ENCODE measurements around the gene FSHB.

The FSHB gene

DNA sequence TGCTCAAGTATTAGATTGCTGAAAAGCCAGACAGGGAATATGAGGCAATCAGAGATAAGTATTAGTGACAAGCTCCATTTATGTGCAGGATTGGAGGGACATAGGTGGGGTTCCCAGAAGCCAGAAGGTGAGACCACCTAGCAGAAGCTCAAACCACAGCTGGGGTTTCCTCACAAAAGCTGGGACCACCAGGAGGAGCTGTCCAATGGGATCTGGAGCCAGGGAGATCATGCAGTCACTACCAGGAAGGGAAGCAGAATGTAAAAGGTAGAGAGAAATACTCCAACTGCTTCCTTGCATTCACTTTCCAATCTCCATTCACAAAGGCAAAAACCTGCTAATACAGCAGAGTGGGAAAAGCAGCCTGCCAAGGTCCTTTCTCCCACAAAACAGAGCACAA lies 5.2 kb upstream of the FSHB start:
- Histone ChIP-seq H3K27ac (ENCODE audit: low read depth, low read length) (no peak overlapping the region), H3K36me3 (ENCODE audit: insufficient read depth, low read length) (no peaks in the 10 kb centered on the region), H3K79me2 (ENCODE audit: control insufficient read depth, insufficient read depth, low read length, unreplicated experiment) (no peaks in the 10 kb centered on the region), H3K4me3 (ENCODE audit: low read depth, low read length) (no peak overlapping the region), H2AFZ (ENCODE audit: low read length, unreplicated experiment) (no peak overlapping the region), H3K4me1 (ENCODE audit: control insufficient read depth, insufficient read depth, low read length, unreplicated experiment) (no peaks in the 10 kb centered on the region), H3K27me3 (ENCODE audit: insufficient read depth, low read length) (peaks cover 26% of the 10 kb centered on the region)

DNA sequence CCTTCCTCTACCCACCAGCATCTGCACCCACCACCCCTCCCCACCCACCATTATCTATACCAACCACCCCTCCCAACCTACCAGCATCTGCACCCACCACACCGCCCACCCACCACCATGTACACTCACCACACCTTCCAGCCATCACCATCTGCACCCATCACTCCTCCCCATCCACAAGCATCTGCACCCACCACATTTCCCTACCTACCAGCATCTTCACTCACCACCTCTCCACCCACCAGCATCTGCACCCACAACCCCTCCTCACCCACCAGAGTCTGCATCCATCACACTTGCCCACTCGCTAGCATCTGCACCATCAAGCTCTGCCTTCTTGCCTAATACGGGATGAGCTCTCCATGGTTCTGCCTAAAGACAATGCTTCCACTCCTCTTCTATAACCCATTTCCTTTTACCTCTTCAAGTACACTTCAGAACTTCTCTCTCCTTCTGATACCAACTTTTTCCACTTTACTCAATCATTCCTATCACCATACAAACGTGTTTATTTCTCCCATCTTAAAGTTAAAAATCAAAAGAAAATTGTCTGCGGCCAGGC lies 2.4 kb upstream of the FSHB start:
- H3K27ac ChIP-seq (ENCODE audit: low read depth, low read length): no peak overlapping the region
- no peaks in the 10 kb centered on the region for H3K36me3 ChIP-seq (ENCODE audit: insufficient read depth, low read length)
- no peak overlapping the region for H3K4me3 ChIP-seq (ENCODE audit: low read depth, low read length)
- peaks cover 1% of the 10 kb centered on the region; the same call in 1 of the 2 replicates for H3K27me3 ChIP-seq (ENCODE audit: insufficient read depth, low read length)
- no peaks in the 10 kb centered on the region for H3K4me1 ChIP-seq (ENCODE audit: control insufficient read depth, insufficient read depth, low read length, unreplicated experiment)
- no peak overlapping the region for H2AFZ ChIP-seq (ENCODE audit: low read length, unreplicated experiment)
- H3K79me2 ChIP-seq (ENCODE audit: control insufficient read depth, insufficient read depth, low read length, unreplicated experiment): no peaks in the 10 kb centered on the region

GRCh38 chr11:30239025-30239424 lies 8.2 kb downstream of the FSHB start:
- peaks cover 7% of the 10 kb centered on the region for H3K4me1 ChIP-seq (ENCODE audit: control insufficient read depth, insufficient read depth, low read length, unreplicated experiment)
- no peak overlapping the region for H2AFZ ChIP-seq (ENCODE audit: low read length, unreplicated experiment)
- H3K4me3 ChIP-seq (ENCODE audit: low read depth, low read length): no peak overlapping the region
- H3K27me3 ChIP-seq (ENCODE audit: insufficient read depth, low read length): no peaks in the 10 kb centered on the region
- no peaks in the 10 kb centered on the region for H3K36me3 ChIP-seq (ENCODE audit: insufficient read depth, low read length)
- H3K79me2 ChIP-seq (ENCODE audit: control insufficient read depth, insufficient read depth, low read length, unreplicated experiment): no peaks in the 10 kb centered on the region
- no peak overlapping the region for H3K27ac ChIP-seq (ENCODE audit: low read depth, low read length)

DNA sequence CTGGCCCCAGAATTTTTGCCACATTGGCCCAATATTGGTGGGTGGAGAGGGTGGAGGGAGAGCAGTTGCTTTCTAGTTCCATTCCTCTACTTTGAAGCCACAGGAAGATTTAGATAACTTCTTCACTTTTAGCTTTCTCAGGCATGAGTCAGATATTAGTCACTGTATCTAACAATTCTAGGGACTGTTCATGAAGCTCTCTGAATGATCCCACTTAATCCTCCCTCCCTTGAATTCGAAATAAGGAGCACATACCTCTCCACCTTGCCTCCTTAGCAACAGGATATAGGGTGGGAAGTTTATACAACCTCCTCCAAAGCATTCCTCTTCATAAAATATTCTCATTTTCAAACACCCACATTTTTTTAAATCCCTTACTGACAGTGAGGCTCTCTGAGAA lies 13.5 kb downstream of the FSHB start:
- Histone ChIP-seq H3K4me3 (ENCODE audit: low read depth, low read length) (peak overlapping the region; percentile 27; the same call in 1 of the 2 replicates), H2AFZ (ENCODE audit: low read length, unreplicated experiment) (no peak overlapping the region), H3K4me1 (ENCODE audit: control insufficient read depth, insufficient read depth, low read length, unreplicated experiment) (peaks cover 22% of the 10 kb centered on the region), H3K27ac (ENCODE audit: low read depth, low read length) (peak overlapping the region; percentile 46), H3K79me2 (ENCODE audit: control insufficient read depth, insufficient read depth, low read length, unreplicated experiment) (no peaks in the 10 kb centered on the region), H3K36me3 (ENCODE audit: insufficient read depth, low read length) (no peaks in the 10 kb centered on the region), H3K27me3 (ENCODE audit: insufficient read depth, low read length) (no peaks in the 10 kb centered on the region)

- Histone ChIP-seq H3K4me1 (ENCODE audit: control insufficient read depth, insufficient read depth, low read length, unreplicated experiment) (peaks cover 22% of the 10 kb centered on the region), H3K36me3 (ENCODE audit: insufficient read depth, low read length) (no peaks in the 10 kb centered on the region), H2AFZ (ENCODE audit: low read length, unreplicated experiment) (no peak overlapping the region), H3K79me2 (ENCODE audit: control insufficient read depth, insufficient read depth, low read length, unreplicated experiment) (no peaks in the 10 kb centered on the region), H3K27me3 (ENCODE audit: insufficient read depth, low read length) (no peaks in the 10 kb centered on the region), H3K4me3 (ENCODE audit: low read depth, low read length) (no peak overlapping the region), H3K27ac (ENCODE audit: low read depth, low read length) (no peak overlapping the region)
Measured at GRCh38 chr11:30245621-30246020, 14.8 kb downstream of the FSHB start.

DNA sequence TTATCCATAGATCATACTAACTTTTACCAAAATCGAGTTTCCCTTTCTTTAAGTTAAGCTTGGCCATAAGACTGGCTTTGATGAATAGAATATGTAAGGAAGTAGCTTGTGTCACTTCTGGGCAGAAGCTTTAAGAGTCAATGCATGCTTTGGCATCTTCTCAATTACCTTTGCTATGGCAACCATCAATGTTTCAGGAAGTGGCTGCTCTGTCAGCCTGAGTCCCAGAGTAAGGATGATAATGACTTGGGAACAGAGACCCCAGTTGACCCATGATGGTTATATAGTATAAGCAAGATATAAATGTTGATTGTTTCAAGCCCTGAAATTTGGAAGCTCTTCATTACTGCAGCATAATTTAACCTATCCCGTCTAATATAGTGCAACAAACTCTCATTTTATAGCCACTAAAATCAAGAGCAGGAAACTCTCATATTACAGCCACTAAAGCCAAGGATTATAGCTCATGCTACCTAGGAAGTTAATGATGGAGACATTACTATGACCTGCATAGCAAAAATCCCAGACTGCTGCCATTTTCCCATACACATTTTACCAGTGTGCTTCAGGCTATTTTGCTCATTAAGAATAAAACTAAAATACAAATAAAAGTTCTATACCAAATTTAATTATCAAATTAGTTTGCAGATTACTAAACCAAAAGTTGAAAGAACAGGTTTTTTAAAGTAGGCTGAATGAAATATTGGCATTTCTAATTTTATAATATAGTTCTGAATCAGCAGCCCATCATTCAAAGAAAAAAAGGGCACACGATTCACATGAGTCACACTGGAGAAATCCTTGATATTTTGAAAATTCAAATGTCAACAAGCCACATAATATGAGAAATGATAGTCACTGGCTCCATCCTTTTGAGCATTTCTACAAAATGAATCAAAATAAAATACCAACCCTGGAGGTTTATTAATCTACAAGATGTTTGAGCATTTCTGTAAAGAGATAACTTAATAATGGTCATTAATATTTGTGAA lies 23.8 kb downstream of the FSHB start:
- H2AFZ ChIP-seq (ENCODE audit: low read length, unreplicated experiment): peak overlapping the region; percentile 90
- H3K27me3 ChIP-seq (ENCODE audit: insufficient read depth, low read length): no peaks in the 10 kb centered on the region
- H3K4me3 ChIP-seq (ENCODE audit: low read depth, low read length): no peak overlapping the region
- peak overlapping the region; percentile 72 for H3K27ac ChIP-seq (ENCODE audit: low read depth, low read length)
- H3K79me2 ChIP-seq (ENCODE audit: control insufficient read depth, insufficient read depth, low read length, unreplicated experiment): no peaks in the 10 kb centered on the region
- peaks cover 26% of the 10 kb centered on the region for H3K4me1 ChIP-seq (ENCODE audit: control insufficient read depth, insufficient read depth, low read length, unreplicated experiment)
- H3K36me3 ChIP-seq (ENCODE audit: insufficient read depth, low read length): no peaks in the 10 kb centered on the region

DNA sequence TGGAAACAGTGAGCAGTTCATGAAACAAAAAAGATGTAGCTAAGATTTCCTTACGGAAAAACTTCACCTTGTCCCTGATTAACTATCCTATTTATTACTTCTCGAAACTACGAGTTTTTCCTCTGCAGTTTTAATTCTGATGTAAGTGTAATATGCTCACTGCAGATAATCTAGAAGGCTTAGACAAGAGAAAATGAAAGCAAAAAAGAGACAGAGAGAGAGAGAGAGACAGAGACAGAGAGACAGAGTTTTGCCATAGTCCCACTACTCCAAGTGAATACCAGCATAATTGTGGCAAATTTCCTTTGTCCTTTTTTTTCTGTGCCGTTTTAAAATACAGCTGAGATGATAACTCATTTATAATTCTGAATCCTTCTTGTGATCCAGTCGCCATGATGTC lies 24.8 kb downstream of the FSHB start:
- no peaks in the 10 kb centered on the region for H3K79me2 ChIP-seq (ENCODE audit: control insufficient read depth, insufficient read depth, low read length, unreplicated experiment)
- peaks cover 26% of the 10 kb centered on the region for H3K4me1 ChIP-seq (ENCODE audit: control insufficient read depth, insufficient read depth, low read length, unreplicated experiment)
- H3K4me3 ChIP-seq (ENCODE audit: low read depth, low read length): peak overlapping the region; percentile 65
- H3K27ac ChIP-seq (ENCODE audit: low read depth, low read length): peak overlapping the region; percentile 72
- peak overlapping the region; percentile 90 for H2AFZ ChIP-seq (ENCODE audit: low read length, unreplicated experiment)
- no peaks in the 10 kb centered on the region for H3K27me3 ChIP-seq (ENCODE audit: insufficient read depth, low read length)
- H3K36me3 ChIP-seq (ENCODE audit: insufficient read depth, low read length): no peaks in the 10 kb centered on the region

DNA sequence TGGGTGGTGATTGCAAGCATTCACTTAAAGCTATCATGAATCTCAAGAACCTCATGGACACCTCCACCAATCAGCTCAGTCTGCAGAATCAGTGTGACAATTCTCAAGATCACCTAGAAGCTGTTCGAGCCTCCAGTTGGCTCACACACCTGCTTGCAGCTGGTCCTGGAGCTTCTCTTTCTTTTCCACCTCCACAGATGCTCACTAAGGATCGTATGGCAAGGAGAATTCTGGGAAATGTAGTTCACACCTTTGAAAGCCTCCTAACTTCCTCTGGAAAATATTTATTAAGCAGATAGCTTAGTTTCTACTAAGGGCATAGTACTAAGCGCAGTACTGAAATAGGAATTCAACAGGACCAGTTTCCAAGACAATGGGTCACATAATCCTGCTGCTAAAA lies 26.2 kb downstream of the FSHB start:
- Histone ChIP-seq H3K4me1 (ENCODE audit: control insufficient read depth, insufficient read depth, low read length, unreplicated experiment) (peaks cover 26% of the 10 kb centered on the region), H3K4me3 (ENCODE audit: low read depth, low read length) (no peak overlapping the region), H3K79me2 (ENCODE audit: control insufficient read depth, insufficient read depth, low read length, unreplicated experiment) (no peaks in the 10 kb centered on the region), H3K36me3 (ENCODE audit: insufficient read depth, low read length) (no peaks in the 10 kb centered on the region), H2AFZ (ENCODE audit: low read length, unreplicated experiment) (no peak overlapping the region), H3K27ac (ENCODE audit: low read depth, low read length) (no peak overlapping the region), H3K27me3 (ENCODE audit: insufficient read depth, low read length) (no peaks in the 10 kb centered on the region)

GRCh38 chr11:30258679-30259078 lies 27.9 kb downstream of the FSHB start:
- Histone ChIP-seq H2AFZ (ENCODE audit: low read length, unreplicated experiment) (no peak overlapping the region), H3K4me3 (ENCODE audit: low read depth, low read length) (no peak overlapping the region), H3K36me3 (ENCODE audit: insufficient read depth, low read length) (no peaks in the 10 kb centered on the region), H3K27me3 (ENCODE audit: insufficient read depth, low read length) (no peaks in the 10 kb centered on the region), H3K79me2 (ENCODE audit: control insufficient read depth, insufficient read depth, low read length, unreplicated experiment) (no peaks in the 10 kb centered on the region), H3K4me1 (ENCODE audit: control insufficient read depth, insufficient read depth, low read length, unreplicated experiment) (peaks cover 24% of the 10 kb centered on the region), H3K27ac (ENCODE audit: low read depth, low read length) (no peak overlapping the region)

- no peak overlapping the region for H3K27ac ChIP-seq (ENCODE audit: low read depth, low read length)
- H3K4me1 ChIP-seq (ENCODE audit: control insufficient read depth, insufficient read depth, low read length, unreplicated experiment): peaks cover 4% of the 10 kb centered on the region
- no peak overlapping the region for H2AFZ ChIP-seq (ENCODE audit: low read length, unreplicated experiment)
- no peaks in the 10 kb centered on the region for H3K79me2 ChIP-seq (ENCODE audit: control insufficient read depth, insufficient read depth, low read length, unreplicated experiment)
- H3K36me3 ChIP-seq (ENCODE audit: insufficient read depth, low read length): no peaks in the 10 kb centered on the region
- H3K27me3 ChIP-seq (ENCODE audit: insufficient read depth, low read length): no peaks in the 10 kb centered on the region
- no peak overlapping the region for H3K4me3 ChIP-seq (ENCODE audit: low read depth, low read length)
Measured at GRCh38 chr11:30260813-30261212, 30.0 kb downstream of the FSHB start.

DNA sequence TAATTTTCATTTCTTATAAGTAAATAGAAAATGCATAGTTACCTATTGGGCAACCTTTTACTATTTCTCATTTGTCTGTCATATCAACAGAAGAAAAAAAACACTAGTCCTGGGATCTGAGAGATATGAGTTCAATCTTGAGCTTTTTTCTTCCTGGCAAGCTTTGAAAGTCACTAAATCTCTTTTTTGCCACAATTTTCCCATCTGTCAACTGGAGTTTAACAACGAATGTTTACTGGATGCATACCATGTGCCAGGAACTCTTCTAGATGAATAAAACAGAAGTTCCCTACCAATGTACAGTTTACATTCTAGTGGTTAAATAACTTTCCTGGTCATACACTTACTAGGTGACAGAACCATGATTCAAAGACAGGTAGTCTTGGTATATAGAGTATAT lies 31.0 kb downstream of the FSHB start:
- no peak overlapping the region for H3K27ac ChIP-seq (ENCODE audit: low read depth, low read length)
- H3K27me3 ChIP-seq (ENCODE audit: insufficient read depth, low read length): no peaks in the 10 kb centered on the region
- H2AFZ ChIP-seq (ENCODE audit: low read length, unreplicated experiment): no peak overlapping the region
- H3K36me3 ChIP-seq (ENCODE audit: insufficient read depth, low read length): no peaks in the 10 kb centered on the region
- no peaks in the 10 kb centered on the region for H3K4me1 ChIP-seq (ENCODE audit: control insufficient read depth, insufficient read depth, low read length, unreplicated experiment)
- no peaks in the 10 kb centered on the region for H3K79me2 ChIP-seq (ENCODE audit: control insufficient read depth, insufficient read depth, low read length, unreplicated experiment)
- H3K4me3 ChIP-seq (ENCODE audit: low read depth, low read length): no peak overlapping the region
